Stimulated activated CD4-positive, alpha-beta T cell treated with anti-CD3 and anti-CD28 coated beads, Interleukin-1b, Interleukin-23, amount 100 ng/mL, for 24 hours (primary cell): ENCODE measurements around the gene TRIP11.

Source experiments
- DNase-seq, 4 experiments: peaks; one replicate each; pipeline ENCODE4 v3.0.0-alpha.2; 2020; ENCODE audit warnings: low read depth in 4 of 4, low spot score in 1 of 4

Gene TRIP11

GRCh38 chr14:92010644-92011043 lies 29.2 kb downstream of the TRIP11 start:
- DNase-seq = no peak

GRCh38 chr14:92009604-92010003 lies 30.3 kb downstream of the TRIP11 start:
- DNase-seq = no peak

DNA sequence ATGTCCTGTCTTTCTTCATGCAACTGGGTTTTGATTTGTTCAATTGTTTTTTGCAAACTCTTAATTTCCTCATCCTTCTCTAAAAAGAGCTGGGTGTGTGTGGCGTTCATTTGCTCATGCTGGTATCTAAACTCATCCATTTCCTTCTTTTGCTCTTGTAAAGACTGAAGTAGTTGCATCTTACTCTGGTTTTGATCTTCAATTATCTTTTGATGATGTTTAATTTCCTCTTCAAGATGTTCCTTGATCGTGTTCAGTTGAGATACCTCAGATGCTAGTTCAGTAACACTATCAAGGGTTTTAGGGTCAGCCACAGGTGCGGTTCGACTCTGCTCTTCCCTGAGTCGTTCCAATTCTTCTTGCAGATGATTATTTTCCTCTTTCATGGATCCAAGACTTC lies 34.8 kb downstream of the TRIP11 start:
- DNase-seq = no peak

DNA sequence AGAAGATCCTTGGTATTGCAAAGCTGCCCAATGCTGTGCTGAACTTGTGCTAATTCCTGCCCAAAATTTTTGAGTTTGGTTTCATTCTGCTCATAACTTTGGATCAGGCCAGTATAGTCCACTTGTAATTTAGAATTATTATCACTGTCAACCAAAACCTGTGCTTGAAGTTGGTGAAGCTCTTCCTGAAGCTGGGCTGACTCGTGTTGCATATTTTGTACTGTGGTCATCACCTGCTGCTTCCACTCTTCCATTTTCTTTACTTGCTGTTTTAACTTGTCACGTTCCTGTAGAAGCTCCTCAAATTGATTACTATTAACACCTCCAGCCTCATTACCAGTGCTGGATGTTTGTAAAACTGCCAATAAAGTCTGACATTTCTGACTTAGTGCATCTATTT lies 35.8 kb downstream of the TRIP11 start:
- no peak for DNase-seq

DNA sequence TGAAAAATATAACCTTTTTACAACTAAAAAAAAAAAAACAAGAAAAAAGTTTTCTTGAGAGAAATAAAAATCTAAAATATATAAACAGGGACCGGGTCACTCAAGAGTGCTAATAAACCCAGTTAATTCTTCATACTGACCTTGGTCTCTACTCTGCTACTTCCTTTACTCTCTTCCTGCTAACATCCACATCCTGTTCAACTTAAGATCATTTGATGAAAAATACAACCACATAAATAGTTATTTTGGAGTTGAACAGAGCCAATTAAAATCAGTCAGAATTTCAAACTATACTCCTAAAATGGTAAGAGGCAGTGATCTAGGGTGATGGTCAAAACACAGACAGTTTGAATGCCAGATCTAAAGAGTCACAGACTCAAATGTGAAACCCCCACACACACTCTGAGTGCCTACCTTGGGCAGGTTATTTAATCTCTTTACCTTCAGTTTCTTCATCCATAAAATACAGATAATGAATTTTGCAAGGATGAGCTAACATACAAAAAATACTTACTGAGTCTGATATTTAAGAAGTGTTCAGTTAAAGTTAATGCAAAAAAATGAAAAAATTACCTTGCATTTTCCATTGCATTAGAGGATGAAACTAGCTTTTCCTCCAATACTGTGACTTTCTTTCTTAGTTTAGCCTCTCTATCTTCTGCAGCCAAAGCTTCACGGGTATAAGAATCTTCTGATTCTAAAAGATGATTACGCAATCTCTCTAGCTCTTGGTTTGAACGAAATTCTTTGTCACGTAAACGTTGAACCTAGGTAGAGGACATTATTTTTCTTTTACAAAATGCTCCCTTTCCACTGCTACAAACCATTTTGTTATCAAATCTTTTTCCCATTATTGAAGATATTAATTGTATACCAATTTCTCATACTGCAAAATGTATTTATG lies 40.9 kb downstream of the TRIP11 start:
- DNase-seq = no peak

DNA sequence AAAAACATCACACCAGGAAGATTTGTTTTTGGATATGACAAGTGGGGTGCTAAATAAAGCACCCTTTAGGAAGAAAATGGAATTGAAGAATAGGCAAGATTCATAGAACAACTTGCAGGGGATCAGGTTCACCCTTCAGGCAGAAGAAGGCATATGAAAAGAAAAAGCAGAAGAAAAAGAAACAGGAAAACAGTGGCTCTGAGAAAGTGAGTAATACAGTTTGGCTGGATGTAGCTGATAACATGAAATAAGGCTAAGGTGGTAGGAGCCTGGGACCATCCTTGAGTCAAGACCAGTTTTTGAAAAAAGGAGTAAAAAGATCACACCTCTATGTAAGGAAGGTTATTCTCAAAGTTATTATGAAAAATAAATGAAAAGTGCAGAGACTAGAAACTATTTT lies 42.4 kb downstream of the TRIP11 start:
- no peak for DNase-seq

- no peak for DNase-seq
Measured at GRCh38 chr14:91996948-91997371, 42.9 kb downstream of the TRIP11 start.

DNA sequence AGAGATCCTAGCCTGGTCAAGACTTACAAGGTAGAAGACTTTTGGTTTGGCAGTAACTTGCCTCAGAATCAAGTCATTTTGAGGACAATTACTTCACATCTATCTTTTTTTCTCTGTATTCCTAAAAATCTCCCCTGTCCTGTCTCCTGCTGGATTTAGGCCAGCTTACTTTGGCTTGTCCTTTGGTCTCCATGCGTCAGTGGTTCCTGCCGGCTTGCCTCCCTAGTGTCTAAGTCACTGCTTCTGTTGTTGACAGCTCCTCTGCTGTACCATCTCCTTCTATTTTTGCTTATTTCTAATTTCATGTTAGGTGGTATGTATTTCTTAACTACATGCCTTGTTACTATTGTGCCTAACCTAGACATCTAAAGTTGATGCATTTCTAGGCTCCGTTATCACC lies 52.7 kb downstream of the TRIP11 start:
- DNase-seq = no peak

GRCh38 chr14:91985521-91986255 lies 54.2 kb downstream of the TRIP11 start:
- DNase-seq = no peak

DNA sequence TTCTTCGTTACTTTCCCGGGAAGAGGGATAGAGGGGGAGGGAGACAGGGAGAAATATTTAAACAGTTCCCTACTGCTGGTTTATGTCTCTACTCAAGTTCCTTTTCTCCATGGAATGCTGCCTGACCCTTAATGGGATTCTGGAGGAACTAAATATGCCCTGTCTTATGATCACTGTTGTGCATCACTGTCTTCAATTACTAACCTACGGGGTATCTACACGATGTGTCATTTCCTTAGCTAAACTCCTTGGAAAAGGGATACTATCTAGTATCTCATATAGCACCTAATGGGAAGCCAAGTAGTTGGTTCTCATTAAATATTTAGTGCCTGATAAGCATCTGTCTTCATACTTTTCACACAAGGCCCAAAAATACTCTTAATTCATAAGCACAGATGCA lies 54.9 kb downstream of the TRIP11 start:
- DNase-seq = no peak

DNA sequence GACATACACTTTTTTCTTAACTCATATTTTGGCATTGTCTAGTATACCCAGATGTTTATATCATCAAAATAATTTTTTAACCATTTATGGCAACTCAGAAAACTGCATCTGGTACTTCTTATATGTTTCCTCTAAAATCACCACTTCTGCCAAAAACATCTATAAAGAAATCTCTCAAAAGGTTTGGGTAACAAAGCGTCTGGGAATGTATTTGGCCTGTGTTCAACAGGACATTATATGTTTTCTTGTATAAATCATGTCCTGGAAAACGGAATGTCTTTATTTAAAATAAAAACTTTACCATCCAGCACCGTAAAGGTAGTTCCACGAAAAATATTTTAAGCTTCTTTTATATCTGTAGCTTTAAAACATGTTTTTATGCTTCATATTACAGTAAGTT lies 56.3 kb downstream of the TRIP11 start:
- no peak for DNase-seq

- no peak for DNase-seq
Measured at GRCh38 chr14:91980157-91980556, 59.7 kb downstream of the TRIP11 start.

GRCh38 chr14:91977884-91978283 lies 62.0 kb downstream of the TRIP11 start:
- no peak for DNase-seq

GRCh38 chr14:91975763-91976162 lies 64.1 kb downstream of the TRIP11 start:
- DNase-seq = no peak

- DNase-seq = no peak
Measured at GRCh38 chr14:91971188-91971778, 68.6 kb downstream of the TRIP11 start.

- no peak for DNase-seq
Measured at GRCh38 chr14:91968280-91968679, 71.6 kb downstream of the TRIP11 start.

GRCh38 chr14:91964724-91965123 lies 75.1 kb downstream of the TRIP11 start:
- DNase-seq = no peak

- DNase-seq = no peak
Measured at GRCh38 chr14:91964011-91964410, 75.8 kb downstream of the TRIP11 start.

GRCh38 chr14:91963465-91963864 lies 76.4 kb downstream of the TRIP11 start:
- DNase-seq = no peak

GRCh38 chr14:91961297-91962220 lies 78.3 kb downstream of the TRIP11 start:
- DNase-seq = no peak

GRCh38 chr14:91957876-91958313 lies 82.0 kb downstream of the TRIP11 start:
- DNase-seq = no peak
